HCT116 (cell line): Measurements from ENCODE around the gene KIFC3. TPM values are rescaled to one million over a fixed set of nuclear protein-coding genes. Genes with fewer than 3 reads are reported as not detected.
"Not testable (repeated sequence)": the region's sequence is repeated elsewhere in the genome, so short reads cannot be mapped to it uniquely, and the experiment has no call there.

ENCODE experiments used
- ATAC-seq: fragments of 200-7000 bp; cut with Tn5 transposase; 2 replicates; pipeline ENCODE4 v1.9.1; 2020; ENCODE audit warnings: mild to moderate bottlenecking, moderate library complexity
- BruUV-seq: library from RNA; stranded (reverse); fragments of 400-500 nt; replicated peaks from 2 replicates; lab custom pipeline; 2021; lab: Mats Ljungman, UMichigan
- CTCF ChIA-PET: fragments of 300-600 bp; sonication (Branson Sonifier 250); formaldehyde crosslinking; loops from one replicate; lab custom pipeline; 2021; ENCODE audit warnings: antibody characterized with exemption; lab: Charles Lee
- POLR2A ChIA-PET: fragments of 300-600, 350-600 bp; sonication (Branson Sonifier 250); formaldehyde crosslinking; loops from one replicate; lab custom pipeline; 2021; ENCODE audit warnings: antibody characterized with exemption; lab: Charles Lee
- RAD21 ChIA-PET, 2 experiments: fragments of 300-600 bp; sonication (Branson Sonifier 250); formaldehyde crosslinking; loops; one replicate each; lab custom pipeline; 2023; ENCODE audit warnings: low total read pairs in 2 of 2; ENCODE audit not compliant: uncharacterized antibody in 2 of 2, unreplicated experiment in 2 of 2, low non-redundant PET in 1 of 2; lab: Charles Lee
- DNase-seq: peaks from one replicate; pipeline ENCODE4 v3.0.0-alpha.2; 2010; ENCODE audit warnings: low read depth, low spot score
- H2AFZ ChIP-seq: fragments of 200-600 bp; shearing (Covaris generic), sonication (generic); 2 replicates; pipeline ENCODE4 v1.6.1; 2017; ENCODE audit warnings: low read depth, mixed run types, mixed read lengths, antibody characterized with exemption, low read length; ENCODE audit not compliant: poor library complexity, severe bottlenecking
- H3K27ac ChIP-seq: 2 replicates; pipeline ENCODE4 v1.5.1; 2012; ENCODE audit warnings: low read depth, low read length
- H3K27me3 ChIP-seq: fragments of 200-600 bp; sonication (generic); 2 replicates; pipeline ENCODE4 v1.6.1; 2016; ENCODE audit warnings: mixed run types, low read length, mixed read lengths; ENCODE audit not compliant: insufficient read depth
- H3K36me3 ChIP-seq, 2 experiments: fragments of 200-500 bp in 1 of 2; fragments of 200-600 bp in 1 of 2; sonication (Bioruptor generic) in 1 of 2; sonication (generic) in 1 of 2; 2 replicates each; pipeline versions ENCODE4 v1.5.1 to v1.6.1; 2014 to 2016; ENCODE audit warnings: low read length in 2 of 2, inconsistent platforms in 1 of 2, mixed read lengths in 1 of 2, mixed run types in 1 of 2; ENCODE audit not compliant: insufficient read depth in 2 of 2, control insufficient read depth in 1 of 2
- H3K4me1 ChIP-seq, 2 experiments: fragments of 200-600 bp in 1 of 2; sonication (generic) in 1 of 2; 2 replicates each; pipeline versions ENCODE4 v1.5.1 to v1.6.1; 2012 to 2017; ENCODE audit warnings: low read length in 2 of 2, inconsistent platforms in 1 of 2, mild to moderate bottlenecking in 1 of 2, mixed read lengths in 1 of 2, mixed run types in 1 of 2, moderate library complexity in 1 of 2; ENCODE audit not compliant: insufficient read depth in 2 of 2, control insufficient read depth in 1 of 2
- H3K4me2 ChIP-seq: fragments of 200-600 bp; sonication (generic); 2 replicates; pipeline ENCODE4 v1.6.1; 2017; ENCODE audit warnings: mixed run types, low read length, mixed read lengths
- H3K4me3 ChIP-seq, 2 experiments: fragments of 200-600 bp in 1 of 2; sonication (generic) in 1 of 2; replicated peaks in 1 of 2; 2 replicates each; pipeline ENCODE4 v1.5.1; 2011 to 2016; ENCODE audit warnings: low read length in 2 of 2, control low read depth in 1 of 2, low read depth in 1 of 2, mild to moderate bottlenecking in 1 of 2, mixed read lengths in 1 of 2, mixed run types in 1 of 2
- H3K79me2 ChIP-seq: fragments of 200-600 bp; sonication (generic); 2 replicates; pipeline ENCODE4 v1.6.1; 2017; ENCODE audit warnings: mild to moderate bottlenecking, mixed run types, low read length, moderate library complexity, mixed read lengths; ENCODE audit not compliant: insufficient read depth
- H3K9ac ChIP-seq: fragments of 200-600 bp; sonication (generic); 2 replicates; pipeline ENCODE4 v1.6.1; 2016; ENCODE audit warnings: low read length, mixed read lengths
- H3K9me2 ChIP-seq: fragments of 200-600 bp; sonication (generic), shearing (Covaris generic); 2 replicates; pipeline ENCODE4 v1.6.1; 2017; ENCODE audit warnings: mixed run types, mild to moderate bottlenecking, moderate library complexity; ENCODE audit not compliant: insufficient read depth
- H3K9me3 ChIP-seq, 2 experiments: fragments of 200-500 bp in 1 of 2; fragments of 200-600 bp in 1 of 2; sonication (Bioruptor generic) in 1 of 2; sonication (generic) in 1 of 2; 2 replicates each; pipeline ENCODE4 v1.6.1; 2014 to 2017; ENCODE audit warnings: low read length in 2 of 2, mixed read lengths in 2 of 2, inconsistent platforms in 1 of 2, low read depth in 1 of 2, mild to moderate bottlenecking in 1 of 2, mixed run types in 1 of 2, moderate library complexity in 1 of 2; ENCODE audit not compliant: control insufficient read depth in 1 of 2, insufficient read depth in 1 of 2
- H4K20me1 ChIP-seq: fragments of 200-600 bp; sonication (generic), shearing (Covaris generic); 2 replicates; pipeline ENCODE4 v1.6.1; 2017; ENCODE audit warnings: mixed run types, mild to moderate bottlenecking, moderate library complexity; ENCODE audit not compliant: insufficient read depth
- CTCF ChIP-seq, 3 experiments: fragments of 200-600 bp in 1 of 3; sonication (generic) in 1 of 3; IDR thresholded peaks in 2 of 3; conservative IDR thresholded peaks in 1 of 3; 2 replicates each; pipeline ENCODE4 v1.5.1; 2012 to 2017; ENCODE audit warnings: low read depth in 2 of 3, low read length in 2 of 3, antibody characterized with exemption in 1 of 3, borderline replicate concordance in 1 of 3, control low read depth in 1 of 3, mild to moderate bottlenecking in 1 of 3, mixed read lengths in 1 of 3, mixed run types in 1 of 3, moderate library complexity in 1 of 3; ENCODE audit not compliant: insufficient read depth in 1 of 3
- EZH2 ChIP-seq: fragments of 200-600 bp; sonication (generic); IDR thresholded peaks from 2 replicates; pipeline ENCODE4 v1.6.1; 2017; ENCODE audit warnings: antibody characterized with exemption, mixed run types
- MAX ChIP-seq: IDR thresholded peaks from 2 replicates; pipeline ENCODE4 v1.6.1; 2012
- POLR2A ChIP-seq: IDR thresholded peaks from 2 replicates; pipeline ENCODE4 v1.7.0; 2011; ENCODE audit warnings: borderline replicate concordance; ENCODE audit not compliant: insufficient read depth, insufficient read length; ENCODE audit errors: extremely low read depth
- SIN3A ChIP-seq: IDR thresholded peaks from 2 replicates; pipeline ENCODE4 v1.6.1; 2012; ENCODE audit warnings: low read depth
- YY1 ChIP-seq: IDR thresholded peaks from 2 replicates; pipeline ENCODE4 v1.6.1; 2011; ENCODE audit warnings: low read length, low read depth, moderate library complexity, mild to moderate bottlenecking; ENCODE audit not compliant: insufficient replicate concordance; ENCODE audit errors: extremely low read depth
- intact Hi-C: fragments of 100-400 bp; cut with micrococcal nuclease; formaldehyde crosslinking; loops from 2 replicates; pipeline ENCODE4 v1.10.0; 2022
- total RNA-seq: library from RNA; stranded (reverse); gene quantifications from one replicate; pipeline ENCODE4 v1.2.1, GENCODE V29; 2021; ENCODE audit not compliant: unreplicated experiment
- TF ChIP-seq, protein P1 (sequence below): IDR thresholded peaks from 2 replicates; pipeline ENCODE4 v1.6.1; 2012; ENCODE audit warnings: low read depth
- TF ChIP-seq, protein P2 (sequence below): IDR thresholded peaks from 2 replicates; pipeline ENCODE4 v1.6.1; 2012

Gene KIFC3
- total RNA-seq, 1 experiment from 2014 or later, result 31.9 TPM

DNA sequence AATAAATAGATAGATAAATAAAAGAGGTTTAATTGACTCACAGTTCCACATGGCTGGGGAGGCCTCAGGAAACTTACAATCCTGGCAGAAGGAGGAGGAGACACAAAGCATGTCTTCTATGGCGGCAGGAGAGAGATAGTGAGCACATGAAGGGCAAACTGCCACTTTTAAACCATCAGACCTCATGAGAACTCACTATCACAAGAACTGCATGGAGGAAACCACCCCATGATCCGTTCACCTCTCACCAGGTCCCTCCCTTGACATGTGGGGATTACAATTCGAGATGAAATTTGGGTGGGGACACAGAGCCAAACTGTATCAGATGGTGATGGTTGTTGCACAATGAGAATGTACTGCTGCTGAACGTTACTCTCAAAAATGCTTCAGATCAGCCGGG is 22.5 kb downstream of the KIFC3 start:
- H3K27me3 ChIP-seq, POLR2A ChIA-PET, H4K20me1 ChIP-seq, H2AFZ ChIP-seq, H3K9me3 ChIP-seq, ATAC-seq, RAD21 ChIA-PET, H3K9ac ChIP-seq, H3K9me2 ChIP-seq, H3K4me3 ChIP-seq, BruUV-seq, DNase-seq, H3K27ac ChIP-seq, CTCF ChIA-PET, H3K36me3 ChIP-seq, H3K79me2 ChIP-seq, intact Hi-C loops: not testable (repeated sequence)
- H3K4me1 ChIP-seq, result peaks cover 15 to 30% of the 10 kb centered on the region in 2 experiments
- H3K4me2 ChIP-seq, result 0 out of 2 replicates have a peak overlapping the region, but pooled peaks have one; percentile 7

DNA sequence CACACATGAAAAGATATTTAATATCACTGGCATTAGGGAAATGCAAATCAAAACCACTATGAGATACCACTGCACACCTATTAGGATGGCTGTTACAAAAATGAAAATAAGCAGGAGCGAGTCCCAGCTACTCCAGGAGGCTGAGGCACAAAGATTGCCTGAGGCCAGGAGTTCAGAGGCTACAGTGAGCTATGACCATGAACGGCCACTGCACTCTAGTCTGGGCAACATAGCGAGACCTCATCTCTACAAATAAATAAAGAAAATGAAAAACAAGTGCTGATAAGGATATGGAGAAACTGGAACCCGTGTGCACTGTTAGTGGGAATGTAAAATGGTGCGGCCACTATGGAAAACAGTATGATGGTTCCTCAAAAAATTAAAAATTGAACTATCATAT is 23.6 kb downstream of the KIFC3 start:
- no peaks in the 10 kb centered on the region for H4K20me1 ChIP-seq
- ATAC-seq (no peak), DNase-seq (no peak)
- H3K27me3 ChIP-seq, result no peaks in the 10 kb centered on the region
- ChIA-PET RAD21 (interaction anchor here in 1 of 2 experiments (0.6 kb wide), 1 partner anchor 83 kb away, joined by 3 read pairs; no protein-coding TSS in a partner anchor), CTCF (no interaction called here), POLR2A (no interaction called here)
- H3K4me2 ChIP-seq, result no peak overlapping the region
- H3K4me3 ChIP-seq, result no peak overlapping the region
- intact Hi-C loops, result no loop called here
- no peaks in the 10 kb centered on the region for H3K36me3 ChIP-seq
- peak overlapping the region; percentile 33; the same call in 1 of the 2 replicates for H3K27ac ChIP-seq
- H3K4me1 ChIP-seq, result peaks cover 15 to 30% of the 10 kb centered on the region in 2 experiments
- H3K9me3 ChIP-seq, result no peaks in the 10 kb centered on the region
- no peaks in the 10 kb centered on the region for H3K79me2 ChIP-seq
- H3K9me2 ChIP-seq, result no peaks in the 10 kb centered on the region
- H2AFZ ChIP-seq, result no peak overlapping the region
- no TSS peak for BruUV-seq
- no peak overlapping the region for H3K9ac ChIP-seq
- TF ChIP-seq, protein P1, sequence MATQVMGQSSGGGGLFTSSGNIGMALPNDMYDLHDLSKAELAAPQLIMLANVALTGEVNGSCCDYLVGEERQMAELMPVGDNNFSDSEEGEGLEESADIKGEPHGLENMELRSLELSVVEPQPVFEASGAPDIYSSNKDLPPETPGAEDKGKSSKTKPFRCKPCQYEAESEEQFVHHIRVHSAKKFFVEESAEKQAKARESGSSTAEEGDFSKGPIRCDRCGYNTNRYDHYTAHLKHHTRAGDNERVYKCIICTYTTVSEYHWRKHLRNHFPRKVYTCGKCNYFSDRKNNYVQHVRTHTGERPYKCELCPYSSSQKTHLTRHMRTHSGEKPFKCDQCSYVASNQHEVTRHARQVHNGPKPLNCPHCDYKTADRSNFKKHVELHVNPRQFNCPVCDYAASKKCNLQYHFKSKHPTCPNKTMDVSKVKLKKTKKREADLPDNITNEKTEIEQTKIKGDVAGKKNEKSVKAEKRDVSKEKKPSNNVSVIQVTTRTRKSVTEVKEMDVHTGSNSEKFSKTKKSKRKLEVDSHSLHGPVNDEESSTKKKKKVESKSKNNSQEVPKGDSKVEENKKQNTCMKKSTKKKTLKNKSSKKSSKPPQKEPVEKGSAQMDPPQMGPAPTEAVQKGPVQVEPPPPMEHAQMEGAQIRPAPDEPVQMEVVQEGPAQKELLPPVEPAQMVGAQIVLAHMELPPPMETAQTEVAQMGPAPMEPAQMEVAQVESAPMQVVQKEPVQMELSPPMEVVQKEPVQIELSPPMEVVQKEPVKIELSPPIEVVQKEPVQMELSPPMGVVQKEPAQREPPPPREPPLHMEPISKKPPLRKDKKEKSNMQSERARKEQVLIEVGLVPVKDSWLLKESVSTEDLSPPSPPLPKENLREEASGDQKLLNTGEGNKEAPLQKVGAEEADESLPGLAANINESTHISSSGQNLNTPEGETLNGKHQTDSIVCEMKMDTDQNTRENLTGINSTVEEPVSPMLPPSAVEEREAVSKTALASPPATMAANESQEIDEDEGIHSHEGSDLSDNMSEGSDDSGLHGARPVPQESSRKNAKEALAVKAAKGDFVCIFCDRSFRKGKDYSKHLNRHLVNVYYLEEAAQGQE, result no peak
- TF ChIP-seq SIN3A (no peak), YY1 (no peak), MAX (no peak), EZH2 (no peak), CTCF (IDR thresholded peaks at IDR 0.05 in 2 of 3, conservative IDR thresholded peaks at IDR 0.05 in 1 of 3; ENCODE audit: borderline replicate concordance in 1 of 3, insufficient read depth in 1 of 3, low read depth in 2 of 3, low read length in 2 of 3) (no peak), POLR2A (no peak)
- TF ChIP-seq, protein P2, sequence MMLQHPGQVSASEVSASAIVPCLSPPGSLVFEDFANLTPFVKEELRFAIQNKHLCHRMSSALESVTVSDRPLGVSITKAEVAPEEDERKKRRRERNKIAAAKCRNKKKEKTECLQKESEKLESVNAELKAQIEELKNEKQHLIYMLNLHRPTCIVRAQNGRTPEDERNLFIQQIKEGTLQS, result no peak
